OCI-LY1 (cell line): ENCODE results near the gene PLXND1.

Experiments used
- H2AFZ ChIP-seq: fragments of 200-600 bp; sonication (generic), shearing (Covaris generic); 2 replicates; pipeline ENCODE4 v1.6.0; 2014; ENCODE audit warnings: antibody characterized with exemption, mild to moderate bottlenecking, low read length
- H3F3A ChIP-seq: fragments of 200-600 bp; sonication (generic), shearing (Covaris generic); 2 replicates; pipeline ENCODE4 v1.6.0; 2014; ENCODE audit warnings: mild to moderate bottlenecking, antibody characterized with exemption, low read length, moderate library complexity; ENCODE audit not compliant: insufficient read depth
- H3K27ac ChIP-seq: fragments of 200-600 bp; sonication (generic); 2 replicates; pipeline ENCODE4 v1.5.1; 2014; ENCODE audit warnings: low read length, mixed run types, mild to moderate bottlenecking, low read depth; ENCODE audit not compliant: poor library complexity, severe bottlenecking
- H3K27me3 ChIP-seq: fragments of 200-600 bp; sonication (generic); 2 replicates; pipeline ENCODE4 v1.6.0; 2014; ENCODE audit warnings: antibody characterized with exemption, mild to moderate bottlenecking, low read length, moderate library complexity; ENCODE audit not compliant: insufficient read depth
- H3K36me3 ChIP-seq: fragments of 200-600 bp; sonication (generic); 2 replicates; pipeline ENCODE4 v1.6.1; 2014; ENCODE audit warnings: mild to moderate bottlenecking, antibody characterized with exemption, low read length, moderate library complexity, mixed read lengths; ENCODE audit not compliant: insufficient read depth
- H3K4me1 ChIP-seq: fragments of 200-600 bp; sonication (generic); 2 replicates; pipeline ENCODE4 v1.5.1; 2014; ENCODE audit warnings: mild to moderate bottlenecking, low read length, moderate library complexity; ENCODE audit not compliant: insufficient read depth, severe bottlenecking
- H3K4me2 ChIP-seq: fragments of 200-600 bp; sonication (generic), shearing (Covaris generic); 2 replicates; pipeline ENCODE4 v1.6.1; 2014; ENCODE audit warnings: low read length
- H3K4me3 ChIP-seq: fragments of 200-600 bp; sonication (generic); 2 replicates; pipeline ENCODE4 v1.5.1; 2014; ENCODE audit warnings: low read length, low read depth, mild to moderate bottlenecking, mixed read lengths; ENCODE audit not compliant: poor library complexity, severe bottlenecking
- H3K79me2 ChIP-seq: fragments of 200-600 bp; shearing (Covaris generic); 2 replicates; pipeline ENCODE4 v1.6.1; 2016; ENCODE audit warnings: mixed run types, low read length, mixed read lengths; ENCODE audit not compliant: insufficient read depth
- H3K9ac ChIP-seq: fragments of 200-600 bp; sonication (generic), shearing (Covaris generic); 2 replicates; pipeline ENCODE4 v1.6.1; 2014; ENCODE audit warnings: mild to moderate bottlenecking, low read length, mixed read lengths
- H3K9me2 ChIP-seq: fragments of 200-600 bp; sonication (generic), shearing (Covaris generic); 2 replicates; pipeline ENCODE4 v1.6.1; 2014; ENCODE audit warnings: low read depth, mild to moderate bottlenecking, low read length, mixed read lengths
- H3K9me3 ChIP-seq: fragments of 200-600 bp; shearing (Covaris generic); 2 replicates; pipeline ENCODE4 v1.6.1; 2014; ENCODE audit warnings: low read length, mixed read lengths
- H4K20me1 ChIP-seq: fragments of 200-600 bp; sonication (generic), shearing (Covaris generic); 2 replicates; pipeline ENCODE4 v1.6.0; 2016; ENCODE audit warnings: mild to moderate bottlenecking, low read length; ENCODE audit not compliant: insufficient read depth
- CTCF ChIP-seq: fragments of 200-600 bp; sonication (generic), shearing (Covaris generic); IDR thresholded peaks from 2 replicates; pipeline ENCODE4 v1.5.1; 2017; ENCODE audit warnings: mild to moderate bottlenecking, antibody characterized with exemption, low read length, moderate library complexity, mixed read lengths
- EZH2 ChIP-seq: fragments of 200-600 bp; sonication (generic), shearing (Covaris generic); IDR thresholded peaks from 2 replicates; pipeline ENCODE4 v1.8.0; 2017; ENCODE audit warnings: borderline replicate concordance, mixed run types, mild to moderate bottlenecking, antibody characterized with exemption, low read length, moderate library complexity, mixed read lengths

The PLXND1 gene

GRCh38 chr3:129619726-129620162, 13.3 kb upstream of the PLXND1 start:
- H3K9me3 ChIP-seq = no peaks in the 10 kb centered on the region
- no peaks in the 10 kb centered on the region for H3F3A ChIP-seq
- no peaks in the 10 kb centered on the region for H3K9me2 ChIP-seq
- H3K4me2 ChIP-seq = no peak overlapping the region
- no peaks in the 10 kb centered on the region for H3K36me3 ChIP-seq
- peaks cover 19% of the 10 kb centered on the region for H3K27me3 ChIP-seq
- H3K4me3 ChIP-seq = no peak overlapping the region
- no peaks in the 10 kb centered on the region for H3K4me1 ChIP-seq
- H2AFZ ChIP-seq = no peak overlapping the region
- no peaks in the 10 kb centered on the region for H4K20me1 ChIP-seq
- H3K79me2 ChIP-seq = no peaks in the 10 kb centered on the region
- H3K9ac ChIP-seq = no peak overlapping the region
- TF ChIP-seq EZH2 = no peak
- TF ChIP-seq CTCF = no peak
- H3K27ac ChIP-seq = no peak overlapping the region

GRCh38 chr3:129618901-129619671, 12.6 kb upstream of the PLXND1 start:
- Histone ChIP-seq H4K20me1 (no peaks in the 10 kb centered on the region), H3K36me3 (no peaks in the 10 kb centered on the region), H2AFZ (no peak overlapping the region), H3K4me3 (no peak overlapping the region), H3K4me2 (no peak overlapping the region), H3K9me3 (no peaks in the 10 kb centered on the region), H3K27ac (no peak overlapping the region), H3K79me2 (no peaks in the 10 kb centered on the region), H3F3A (no peaks in the 10 kb centered on the region), H3K4me1 (no peaks in the 10 kb centered on the region), H3K27me3 (peaks cover 19% of the 10 kb centered on the region), H3K9ac (no peak overlapping the region), H3K9me2 (no peaks in the 10 kb centered on the region)
- TF ChIP-seq EZH2 = no peak
- no peak for TF ChIP-seq CTCF

- H3K27ac ChIP-seq = no peak overlapping the region
- no peak overlapping the region for H3K4me3 ChIP-seq
- no peaks in the 10 kb centered on the region for H3K4me1 ChIP-seq
- H3K27me3 ChIP-seq = peaks cover 19% of the 10 kb centered on the region
- no peaks in the 10 kb centered on the region for H3K36me3 ChIP-seq
- H3K9ac ChIP-seq = no peak overlapping the region
- TF ChIP-seq CTCF (no peak), EZH2 (no peak)
- H2AFZ ChIP-seq = no peak overlapping the region
- no peaks in the 10 kb centered on the region for H3K9me2 ChIP-seq
- no peaks in the 10 kb centered on the region for H3K9me3 ChIP-seq
- H3K4me2 ChIP-seq = no peak overlapping the region
- no peaks in the 10 kb centered on the region for H3K79me2 ChIP-seq
- H4K20me1 ChIP-seq = no peaks in the 10 kb centered on the region
- no peaks in the 10 kb centered on the region for H3F3A ChIP-seq
Observed at GRCh38 chr3:129618186-129618820, 11.8 kb upstream of the PLXND1 start.
